ENCODE results near the gene MAPK9.
A peak's percentile ranks its signal among the peaks of the same experiment; 100 is the strongest.

Gene MAPK9

DNA sequence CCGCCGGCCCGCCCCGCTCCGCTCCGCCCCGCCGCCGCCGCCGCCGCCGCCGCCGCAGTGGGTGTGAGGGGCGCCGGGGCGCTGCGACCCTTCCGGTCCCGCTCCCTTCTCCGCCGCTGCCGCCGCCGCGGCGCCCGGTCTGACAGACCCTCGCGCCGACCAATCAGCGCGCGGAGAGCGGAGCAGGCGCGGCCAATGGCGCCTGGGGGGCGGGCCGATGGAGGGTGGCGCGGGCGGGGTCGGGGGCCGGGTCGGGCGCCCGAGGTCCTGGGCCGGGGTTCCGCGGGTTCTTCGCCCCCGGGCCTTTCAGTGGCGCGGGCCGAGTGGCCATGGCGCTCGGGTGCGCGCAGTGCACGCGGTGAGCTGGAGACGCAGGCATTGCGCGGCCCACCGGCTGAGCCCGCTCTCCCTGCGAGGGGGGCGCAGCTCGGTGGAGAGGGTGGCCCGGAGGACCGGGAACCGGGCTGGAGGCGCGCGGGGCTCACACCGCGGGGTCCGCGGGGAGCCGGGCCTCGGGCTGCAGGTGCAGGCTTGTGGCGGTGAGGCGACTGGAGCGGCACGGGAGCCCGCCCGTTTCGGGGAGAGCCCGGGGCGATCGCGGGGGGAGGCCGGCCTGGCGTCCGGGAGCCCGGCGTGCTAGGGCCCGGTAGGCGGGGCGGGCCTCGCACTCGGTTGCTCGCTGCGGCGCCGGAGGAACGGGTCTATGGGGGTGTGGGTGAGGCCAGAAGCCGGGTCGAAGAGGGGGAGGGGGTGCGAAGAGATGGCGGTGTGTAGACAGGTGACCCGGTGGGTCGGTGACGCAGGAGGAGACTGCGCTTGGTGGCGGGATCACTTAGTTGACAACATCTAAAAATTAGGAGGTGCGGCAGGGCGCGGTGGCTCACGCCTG is at the start of gene MAPK9:
TSS of gene MAPK9 (minus strand) at position 141 of the 889 bp plus-strand sequence. CDS start 11,522 bp downstream, outside the sequence.
- DNase-seq = peak; percentile 76 to 85 (median 78)

GRCh38 chr5:180341595-180341994 is 49.7 kb upstream of the MAPK9 start:
- DNase-seq = no peak

DNA sequence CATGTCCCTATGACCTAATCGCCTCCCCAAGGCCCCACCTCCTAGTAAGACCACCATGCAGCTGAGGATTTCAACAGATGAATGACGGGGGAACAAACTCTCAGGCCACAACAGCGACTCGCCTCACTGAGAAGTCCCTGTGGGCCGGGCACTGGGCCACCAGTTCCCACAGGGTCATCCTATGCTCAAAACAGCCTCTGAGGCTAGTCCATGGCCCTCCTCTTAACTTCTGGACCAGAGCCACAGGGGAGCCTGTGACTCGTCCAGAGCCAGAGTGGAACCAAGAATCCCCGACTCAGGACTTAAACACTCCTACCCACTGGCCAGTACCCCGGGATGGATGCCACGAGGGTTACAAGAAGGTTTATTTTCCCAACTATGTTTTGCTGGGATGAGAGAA is 49.0 kb upstream of the MAPK9 start:
- no peak for DNase-seq

GRCh38 chr5:180339583-180340183 is 47.8 kb upstream of the MAPK9 start:
- DNase-seq = no peak

- DNase-seq = no peak
Measured at GRCh38 chr5:180338001-180338707, 46.3 kb upstream of the MAPK9 start.

DNA sequence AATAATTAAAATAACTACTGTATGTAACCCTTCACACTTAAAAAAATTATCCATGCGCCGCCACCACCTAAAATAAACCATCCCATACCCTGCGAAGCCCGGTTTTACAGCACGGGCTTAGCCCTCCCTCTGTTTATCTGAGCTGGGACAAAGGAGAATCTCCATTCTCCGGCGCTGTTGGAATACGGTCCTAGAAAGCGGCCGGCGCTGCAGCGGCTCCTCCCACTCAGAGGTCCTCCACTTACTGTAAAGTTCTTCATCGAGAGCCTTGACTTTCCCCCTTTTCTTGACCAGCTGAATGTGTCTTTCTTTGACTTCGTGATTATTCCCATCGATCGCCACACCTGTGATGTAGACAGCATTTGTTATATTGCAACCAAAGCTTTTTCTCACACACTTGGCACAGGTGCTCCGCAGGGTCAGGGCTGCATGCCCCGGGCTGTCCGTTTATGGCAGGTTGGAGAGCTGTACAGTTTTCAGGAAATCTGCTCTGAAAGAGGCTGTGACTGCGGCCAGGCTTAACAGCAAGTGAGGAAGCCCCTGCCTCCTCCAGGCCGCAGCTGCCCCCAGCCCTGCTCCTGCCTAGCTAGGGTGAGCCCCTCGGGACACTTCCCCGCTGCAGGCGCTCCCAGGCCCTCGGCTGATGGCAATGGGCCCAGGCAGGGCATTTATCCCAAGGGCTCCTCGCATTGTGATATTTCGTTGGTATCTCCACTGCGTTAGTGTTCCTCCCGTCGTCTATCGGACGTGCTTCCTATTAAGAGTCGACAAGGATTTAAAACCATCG is 44.5 kb upstream of the MAPK9 start:
- DNase-seq = no peak

- DNase-seq = no peak
Measured at GRCh38 chr5:180335614-180336233, 43.8 kb upstream of the MAPK9 start.

- peak in 1 of 3 experiments; percentile 3 for DNase-seq
Measured at GRCh38 chr5:180334751-180335613, 43.1 kb upstream of the MAPK9 start.

- no peak for DNase-seq
Measured at GRCh38 chr5:180334176-180334575, 42.3 kb upstream of the MAPK9 start.

DNA sequence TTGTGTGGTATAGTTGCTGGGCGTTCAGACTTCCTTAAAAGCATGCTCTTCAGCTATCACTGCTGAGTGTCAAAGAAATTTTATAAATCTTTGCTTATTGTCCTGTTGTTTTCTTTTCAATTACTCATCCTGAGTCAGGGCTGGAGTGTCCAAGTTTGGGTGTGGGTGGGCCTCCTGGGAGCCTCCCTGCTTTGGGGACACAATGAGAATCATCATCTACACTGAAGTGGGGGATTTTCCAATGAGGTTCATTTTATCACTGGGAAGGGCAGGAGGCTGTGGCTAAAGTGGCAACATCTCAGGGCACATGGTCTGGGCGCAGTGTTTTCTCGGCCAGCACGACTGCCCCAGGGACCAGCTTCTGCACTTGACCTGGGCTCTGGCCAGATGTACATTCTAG is 41.8 kb upstream of the MAPK9 start:
- DNase-seq = no peak

GRCh38 chr5:180332861-180333260 is 41.0 kb upstream of the MAPK9 start:
- DNase-seq = no peak

DNA sequence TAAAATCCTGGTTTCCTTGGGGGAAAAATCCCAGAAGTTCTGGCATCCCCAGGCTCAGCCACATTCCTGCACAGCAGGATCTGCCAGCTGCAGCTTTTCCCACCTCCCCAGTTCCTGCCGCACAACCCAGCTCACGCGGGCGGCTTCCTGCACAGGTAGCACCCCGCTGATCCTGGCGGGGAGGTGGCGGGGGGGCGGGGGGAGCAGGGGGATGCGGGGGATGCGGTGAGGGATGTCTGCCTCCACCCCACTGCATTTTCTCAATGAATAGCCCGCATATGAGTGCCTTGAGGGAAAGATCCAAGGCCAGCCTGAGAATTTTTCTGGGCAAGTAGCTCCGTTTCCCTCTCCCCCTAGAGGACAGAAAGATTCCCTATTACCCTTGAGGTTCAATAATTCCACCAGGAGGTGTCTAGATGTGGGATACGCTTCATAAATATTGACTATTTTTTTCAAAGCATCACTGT is 40.2 kb upstream of the MAPK9 start:
- peak in 1 of 3 experiments; percentile 18 for DNase-seq

GRCh38 chr5:180331647-180331950 is 39.7 kb upstream of the MAPK9 start:
- DNase-seq = no peak

DNA sequence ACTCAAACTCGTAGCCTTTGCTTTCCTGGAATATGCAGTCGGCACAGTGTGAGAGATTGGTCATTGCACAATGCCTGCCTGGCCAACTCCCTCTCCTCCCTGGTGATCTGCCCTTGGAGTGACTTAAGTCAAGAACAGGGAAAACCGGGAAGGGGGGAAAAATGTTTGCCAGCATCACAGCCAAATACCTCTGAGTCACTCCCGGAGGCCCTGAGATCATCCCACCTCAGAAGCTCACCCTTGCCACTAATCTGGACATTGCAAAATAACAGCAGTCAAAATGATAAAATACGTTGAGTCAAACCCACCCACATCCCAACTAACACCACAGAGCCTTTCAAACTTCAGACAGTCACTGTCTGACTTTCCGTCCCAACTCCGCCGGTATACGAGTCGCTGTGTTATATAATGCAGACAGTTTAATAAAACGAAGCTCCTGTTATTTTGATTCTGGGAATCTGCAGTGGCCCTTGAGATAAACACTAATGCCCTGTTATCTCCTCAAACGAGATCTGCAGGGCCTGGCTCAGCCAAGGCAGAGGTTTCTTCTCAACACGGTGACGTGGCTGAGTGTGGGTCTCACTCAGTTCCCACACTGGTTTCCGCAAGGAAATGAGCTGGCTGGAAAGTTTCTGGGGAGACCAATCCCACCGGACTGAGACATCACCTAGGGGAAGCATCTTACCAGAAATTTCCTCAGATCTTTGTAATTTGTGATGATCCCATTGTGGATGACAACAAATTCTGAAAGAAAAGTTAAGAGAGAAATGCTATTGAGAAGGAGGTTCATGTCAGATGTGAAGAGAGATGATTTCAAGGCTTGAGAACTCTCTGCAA is 39.1 kb upstream of the MAPK9 start:
- no peak for DNase-seq

DNA sequence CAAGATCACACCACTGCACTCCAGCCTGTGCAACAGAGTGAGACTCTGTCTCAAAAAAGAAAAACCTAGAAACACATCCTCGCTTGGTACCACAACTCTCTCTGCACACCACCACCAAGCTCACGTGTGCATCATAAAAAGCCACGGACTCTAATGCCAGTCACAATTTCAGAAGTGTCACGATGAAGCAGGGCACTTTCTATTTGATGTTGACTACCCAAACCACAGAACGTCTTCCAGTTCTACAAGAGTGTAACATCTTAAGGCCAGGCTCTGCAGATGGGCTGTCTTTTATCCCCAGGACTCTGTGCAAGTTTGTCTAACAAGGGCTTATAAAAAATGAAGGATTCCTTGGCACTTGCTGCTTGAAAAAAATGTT is 38.4 kb upstream of the MAPK9 start:
- DNase-seq = no peak

DNA sequence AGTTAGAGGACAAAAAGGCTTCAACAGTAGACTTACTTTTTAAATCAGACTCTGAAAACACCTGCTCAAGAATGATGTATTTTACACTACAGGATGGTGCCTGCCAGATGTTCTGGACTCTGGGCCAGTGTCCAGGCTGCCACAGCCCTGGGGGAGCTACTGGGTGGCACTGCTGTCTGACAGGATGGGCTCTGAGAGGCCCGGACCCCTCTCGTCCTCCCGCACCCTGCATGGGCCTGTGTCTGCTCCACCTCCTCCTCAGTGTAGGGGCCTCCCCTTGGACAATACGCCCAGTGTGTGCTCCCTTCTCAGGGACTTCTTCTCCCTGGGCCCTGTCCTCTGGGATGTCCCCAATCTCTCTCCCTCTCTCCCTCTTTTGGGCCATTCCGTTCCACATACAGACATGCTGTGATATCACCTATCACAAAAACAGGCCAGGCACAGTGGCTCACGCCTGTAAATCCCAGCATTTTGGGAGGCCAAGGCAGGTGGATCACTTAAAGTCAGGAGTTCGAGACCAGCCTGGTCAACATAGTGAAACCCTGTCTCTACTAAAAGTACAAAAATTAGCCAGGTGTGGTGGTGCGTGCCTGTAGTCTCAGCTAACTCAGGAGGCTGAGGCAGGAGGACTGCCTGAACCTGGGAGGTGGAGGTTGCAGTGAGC is 37.9 kb upstream of the MAPK9 start:
- no peak for DNase-seq

GRCh38 chr5:180329138-180329435 is 37.2 kb upstream of the MAPK9 start:
- no peak for DNase-seq

GRCh38 chr5:180328296-180329137 is 36.6 kb upstream of the MAPK9 start:
- DNase-seq = peak; percentile 72 to 87 (median 74)

GRCh38 chr5:180326989-180327565 is 35.2 kb upstream of the MAPK9 start:
- no peak for DNase-seq

Data from NCI-H1417 (cell line).